ENCODE results near the gene GAS7. TPM values are rescaled to one million over a fixed set of nuclear protein-coding genes. Genes with fewer than 3 reads are reported as not detected.

GAS7 gene
- total RNA-seq, 1 donor from 2014 or later = 2.9 TPM

GRCh38 chr17:10216213-10216938 is 18.0 kb upstream of the GAS7 start:
- H3K27me3 ChIP-seq = no peaks in the 10 kb centered on the region
- no peak overlapping the region for H3K9ac ChIP-seq
- no peak overlapping the region for H3K4me3 ChIP-seq
- peak; percentile 43 for DNase-seq (ENCODE audit: low spot score)
- TF ChIP-seq EZH2phosphoT487 (IDR thresholded peaks at IDR 0.05) (no peak), EZH2 (IDR thresholded peaks at IDR 0.05) (no peak), CTCF (IDR thresholded peaks at IDR 0.05) (no peak)
- H3K36me3 Mint-ChIP-seq = no peaks in the 10 kb centered on the region
- H3F3A ChIP-seq (ENCODE audit: low read depth) = no peaks in the 10 kb centered on the region
- H3K9me3 Mint-ChIP-seq = peaks cover 13% of the 10 kb centered on the region
- H3K4me3 Mint-ChIP-seq = peak overlapping the region; percentile 52
- H3K27me3 Mint-ChIP-seq (ENCODE audit: insufficient read depth, low read depth) = peaks cover 15% of the 10 kb centered on the region
- H2AFZ ChIP-seq (replicated peaks) = peak overlapping the region; percentile 83
- no peaks in the 10 kb centered on the region for H3K79me2 ChIP-seq (ENCODE audit: low read depth)
- no peak overlapping the region for H3K27ac ChIP-seq
- H4K20me1 ChIP-seq (ENCODE audit: low read depth) = no peaks in the 10 kb centered on the region
- peak overlapping the region; percentile 63 for H3K4me2 ChIP-seq
- H3K4me1 ChIP-seq = peaks cover 10% of the 10 kb centered on the region
- no peak overlapping the region for H3K27ac Mint-ChIP-seq
- H3K4me1 Mint-ChIP-seq = peaks cover 23% of the 10 kb centered on the region
- H3K9me3 ChIP-seq (ENCODE audit: low read depth) = no peaks in the 10 kb centered on the region
- H3K36me3 ChIP-seq = no peaks in the 10 kb centered on the region

GRCh38 chr17:10215286-10215685 is 16.9 kb upstream of the GAS7 start:
- Mint-ChIP-seq H3K4me3 (peak overlapping the region; percentile 9), H3K27me3 (ENCODE audit: insufficient read depth, low read depth) (peaks cover 15% of the 10 kb centered on the region), H3K27ac (peak overlapping the region; percentile 37), H3K9me3 (peaks cover 14% of the 10 kb centered on the region), H3K36me3 (no peaks in the 10 kb centered on the region), H3K4me1 (peaks cover 23% of the 10 kb centered on the region)
- Histone ChIP-seq H3K4me2 (no peak overlapping the region), H3K9ac (no peak overlapping the region), H3K27me3 (no peaks in the 10 kb centered on the region), H3K27ac (no peak overlapping the region), H3K9me3 (ENCODE audit: low read depth) (no peaks in the 10 kb centered on the region), H3K36me3 (no peaks in the 10 kb centered on the region), H3K79me2 (ENCODE audit: low read depth) (no peaks in the 10 kb centered on the region), H3K4me1 (peaks cover 10% of the 10 kb centered on the region), H3K4me3 (no peak overlapping the region), H2AFZ (replicated peaks) (no peak overlapping the region), H3F3A (ENCODE audit: low read depth) (no peaks in the 10 kb centered on the region), H4K20me1 (ENCODE audit: low read depth) (no peaks in the 10 kb centered on the region)
- no peak for DNase-seq (ENCODE audit: low spot score)
- no peak for TF ChIP-seq EZH2 (IDR thresholded peaks at IDR 0.05)
- TF ChIP-seq CTCF (IDR thresholded peaks at IDR 0.05) = no peak
- TF ChIP-seq EZH2phosphoT487 (IDR thresholded peaks at IDR 0.05) = no peak

- DNase-seq (ENCODE audit: low spot score) = no peak
- Histone ChIP-seq H3K9me3 (ENCODE audit: low read depth) (no peaks in the 10 kb centered on the region), H2AFZ (replicated peaks) (no peak overlapping the region), H3K9ac (no peak overlapping the region), H3K4me1 (peaks cover 15% of the 10 kb centered on the region), H3K79me2 (ENCODE audit: low read depth) (no peaks in the 10 kb centered on the region), H3K27ac (no peak overlapping the region), H3F3A (ENCODE audit: low read depth) (peaks cover 5% of the 10 kb centered on the region), H3K4me2 (no peak overlapping the region), H3K36me3 (no peaks in the 10 kb centered on the region), H3K4me3 (no peak overlapping the region), H3K27me3 (no peaks in the 10 kb centered on the region), H4K20me1 (ENCODE audit: low read depth) (no peaks in the 10 kb centered on the region)
- peaks cover 3% of the 10 kb centered on the region for H3K9me3 Mint-ChIP-seq
- peaks cover 32% of the 10 kb centered on the region for H3K4me1 Mint-ChIP-seq
- no peak overlapping the region for H3K4me3 Mint-ChIP-seq
- no peaks in the 10 kb centered on the region for H3K36me3 Mint-ChIP-seq
- H3K27me3 Mint-ChIP-seq (ENCODE audit: insufficient read depth, low read depth) = peaks cover 12% of the 10 kb centered on the region
- no peak overlapping the region for H3K27ac Mint-ChIP-seq
- TF ChIP-seq EZH2 (IDR thresholded peaks at IDR 0.05) (no peak), EZH2phosphoT487 (IDR thresholded peaks at IDR 0.05) (no peak), CTCF (IDR thresholded peaks at IDR 0.05) (no peak)
Measured at GRCh38 chr17:10211666-10212065, 13.3 kb upstream of the GAS7 start.
